ENCODE data around the gene AIFM2.
A peak's percentile ranks its signal among the peaks of the same experiment; 100 is the strongest.

Gene AIFM2

GRCh38 chr10:70148516-70148915, 15.9 kb upstream of the AIFM2 start:
- no peak for DNase-seq
- Mint-ChIP-seq H3K4me3 (no peak overlapping the region), H3K4me1 (peaks cover 17% of the 10 kb centered on the region), H3K27ac (no peak overlapping the region), H3K36me3 (ENCODE audit: low read depth) (peaks cover 32% of the 10 kb centered on the region), H3K27me3 (ENCODE audit: low read depth, poor library complexity) (peaks cover 10% of the 10 kb centered on the region), H3K9me3 (no peaks in the 10 kb centered on the region)
- no peak for TF ChIP-seq CTCF (IDR thresholded peaks at IDR 0.05)

GRCh38 chr10:70147259-70147625, 14.6 kb upstream of the AIFM2 start:
- no peak for TF ChIP-seq CTCF (IDR thresholded peaks at IDR 0.05)
- H3K4me1 Mint-ChIP-seq = peaks cover 17% of the 10 kb centered on the region
- H3K4me3 Mint-ChIP-seq = peak overlapping the region; percentile 78
- no peaks in the 10 kb centered on the region for H3K9me3 Mint-ChIP-seq
- peak overlapping the region; percentile 94 for H3K27ac Mint-ChIP-seq
- H3K36me3 Mint-ChIP-seq (ENCODE audit: low read depth) = peaks cover 21% of the 10 kb centered on the region
- DNase-seq = no peak
- H3K27me3 Mint-ChIP-seq (ENCODE audit: low read depth, poor library complexity) = peaks cover 10% of the 10 kb centered on the region

- DNase-seq = peak; percentile 95
- H3K9me3 Mint-ChIP-seq = no peaks in the 10 kb centered on the region
- TF ChIP-seq CTCF (IDR thresholded peaks at IDR 0.05) = peak; percentile 34
Observed at GRCh38 chr10:70146489-70147258, 14.0 kb upstream of the AIFM2 start, which contains the start of gene TYSND1. TYSND1 (minus strand) TSS chr10:70146700; CDS start chr10:70146586, 114 bp downstream.

GRCh38 chr10:70145666-70146488, 13.3 kb upstream of the AIFM2 start:
- TF ChIP-seq CTCF (IDR thresholded peaks at IDR 0.05) = peak; percentile 58
- peak; percentile 78 for DNase-seq
- Mint-ChIP-seq H3K9me3 (no peaks in the 10 kb centered on the region), H3K4me1 (peaks cover 17% of the 10 kb centered on the region), H3K27ac (peak overlapping the region; percentile 94), H3K36me3 (ENCODE audit: low read depth) (peaks cover 11% of the 10 kb centered on the region), H3K27me3 (ENCODE audit: low read depth, poor library complexity) (peaks cover 10% of the 10 kb centered on the region), H3K4me3 (peak overlapping the region; percentile 83)

More at GRCh38 chr10:70146489-70147258, 14.0 kb upstream of the AIFM2 start, which contains the start of gene TYSND1:
- H3K4me1 Mint-ChIP-seq = peaks cover 17% of the 10 kb centered on the region
- peaks cover 15% of the 10 kb centered on the region for H3K36me3 Mint-ChIP-seq (ENCODE audit: low read depth)
- peak within 1 kb of the TSS; percentile 94 for H3K27ac Mint-ChIP-seq
- H3K4me3 Mint-ChIP-seq = peak within 1 kb of the TSS; percentile 83
- H3K27me3 Mint-ChIP-seq (ENCODE audit: low read depth, poor library complexity) = peaks cover 10% of the 10 kb centered on the region

- Mint-ChIP-seq H3K36me3 (ENCODE audit: low read depth) (peaks cover 16% of the 10 kb centered on the region), H3K4me3 (peak overlapping the region; percentile 74), H3K27ac (no peak overlapping the region), H3K27me3 (ENCODE audit: low read depth, poor library complexity) (peaks cover 10% of the 10 kb centered on the region), H3K4me1 (peaks cover 19% of the 10 kb centered on the region), H3K9me3 (no peaks in the 10 kb centered on the region)
- no peak for TF ChIP-seq CTCF (IDR thresholded peaks at IDR 0.05)
- no peak for DNase-seq
Observed at GRCh38 chr10:70145166-70145665, 12.6 kb upstream of the AIFM2 start.
